K562 (cell line): ENCODE results near the gene PTPRR. TPM values are rescaled to one million over a fixed set of nuclear protein-coding genes. Genes with fewer than 3 reads are reported as not detected.
A peak's percentile ranks its signal among the peaks of the same experiment; 100 is the strongest.

Source experiments
- ATAC-seq: fragments of 200-7000 bp; cut with Tn5 transposase; 3 replicates; pipeline ENCODE4 v1.9.1; 2020; ENCODE audit warnings: moderate library complexity
- BruUV-seq: library from RNA; stranded (reverse); fragments of 400-500 nt; replicated peaks from 2 replicates; lab custom pipeline; 2021; lab: Mats Ljungman, UMichigan
- CTCF ChIA-PET: fragments of 300-600 bp; formaldehyde crosslinking; extraction: SDS; loops from one replicate; lab custom pipeline; 2021; ENCODE audit warnings: low intra/inter-chr PET ratio; lab: Yijun Ruan, JAX
- POLR2A ChIA-PET: fragments of 300-600, 350-650 bp; sonication (Branson Sonifier 250); formaldehyde crosslinking; extraction: SDS; loops from one replicate; lab custom pipeline; 2021; ENCODE audit warnings: antibody characterized with exemption, inconsistent platforms; lab: Yijun Ruan, JAX
- DNase-seq, 4 experiments: peaks; one replicate each; pipeline versions ENCODE4 v3.0.0 to v3.0.0-alpha.2; 2011 to 2018; ENCODE audit warnings: low spot score in 3 of 4, mixed read lengths in 3 of 4; ENCODE audit errors: extremely low read depth in 1 of 4
- FAIRE-seq: peaks from 2 replicates; lab custom pipeline; 2011; peaks lifted over from hg19 to GRCh38; lab: Jason Lieb, UNC
- H2AFZ ChIP-seq: 2 replicates; pipeline ENCODE4 v1.6.0; 2011; ENCODE audit warnings: low read depth, low read length, control low read depth, inconsistent platforms
- H3K27ac ChIP-seq: fragments of 200-600 bp; 3 replicates; pipeline ENCODE4 v1.8.0; 2011; ENCODE audit warnings: low read depth, mild to moderate bottlenecking, control low read depth, inconsistent platforms, low read length, moderate library complexity, mixed read lengths; ENCODE audit errors: extremely low read depth
- H3K27me3 ChIP-seq, 2 experiments: fragments of 300-600 bp in 1 of 2; 2 replicates in 1 of 2; 3 replicates in 1 of 2; pipeline versions ENCODE4 v1.6.0 to v1.8.0; 2011; ENCODE audit warnings: inconsistent platforms in 2 of 2, low read length in 2 of 2, mild to moderate bottlenecking in 1 of 2, mixed read lengths in 1 of 2, moderate library complexity in 1 of 2; ENCODE audit not compliant: control insufficient read depth in 2 of 2, insufficient read depth in 2 of 2
- H3K36me3 ChIP-seq: fragments of 300-600 bp; 3 replicates; pipeline ENCODE4 v1.8.0; 2011; ENCODE audit warnings: mild to moderate bottlenecking, low read length, inconsistent platforms; ENCODE audit not compliant: control insufficient read depth, insufficient read depth
- H3K4me1 ChIP-seq, 2 experiments: fragments of 200-600 bp in 1 of 2; replicated peaks in 1 of 2; 2 replicates in 1 of 2; 3 replicates in 1 of 2; pipeline versions ENCODE4 v1.5.1 to v1.8.0; 2011; ENCODE audit warnings: inconsistent platforms in 2 of 2, low read length in 2 of 2, mild to moderate bottlenecking in 1 of 2, mixed read lengths in 1 of 2, moderate library complexity in 1 of 2; ENCODE audit not compliant: control insufficient read depth in 2 of 2, insufficient read depth in 2 of 2
- H3K4me2 ChIP-seq: 2 replicates; pipeline ENCODE4 v1.6.1; 2011; ENCODE audit warnings: low read length, control low read depth, inconsistent platforms, mixed read lengths; ENCODE audit not compliant: insufficient read depth
- H3K4me3 ChIP-seq: fragments of 200-600 bp; sonication (generic), shearing (Covaris generic); 2 replicates; pipeline ENCODE4 v1.5.1; 2016; ENCODE audit warnings: control low read depth, inconsistent platforms
- H3K79me2 ChIP-seq: fragments of 200-600 bp; 3 replicates; pipeline ENCODE4 v1.8.0; 2011; ENCODE audit warnings: low read length, inconsistent platforms; ENCODE audit not compliant: control insufficient read depth, insufficient read depth
- H3K9ac ChIP-seq, 2 experiments: 2 replicates each; pipeline versions ENCODE4 v1.6.0 to v1.6.1; 2011; ENCODE audit warnings: low read depth in 2 of 2, low read length in 2 of 2, control low read depth in 1 of 2, inconsistent platforms in 1 of 2, mild to moderate bottlenecking in 1 of 2, mixed read lengths in 1 of 2; ENCODE audit not compliant: insufficient read depth in 1 of 2
- H3K9me1 ChIP-seq: one replicate; pipeline ENCODE4 v1.6.0; 2011; ENCODE audit warnings: inconsistent platforms, mild to moderate bottlenecking, low read length, moderate library complexity; ENCODE audit not compliant: control insufficient read depth, insufficient read depth
- H3K9me3 ChIP-seq: replicated peaks from 2 replicates; pipeline ENCODE4 v1.5.1; 2011; ENCODE audit warnings: low read depth, low read length, inconsistent platforms; ENCODE audit not compliant: control insufficient read depth, insufficient read depth
- H4K20me1 ChIP-seq: replicated peaks from 2 replicates; pipeline ENCODE4 v1.6.1; 2011; ENCODE audit warnings: low read length, inconsistent platforms, mixed read lengths; ENCODE audit not compliant: control insufficient read depth, insufficient read depth
- HDGF ChIP-seq: fragments of 450-650 bp; IDR thresholded peaks from 2 replicates; pipeline ENCODE4 v1.6.1; 2016
- NR2C1 ChIP-seq, 2 experiments: fragments of 450-650 bp; IDR thresholded peaks; 2 replicates each; pipeline ENCODE4 v1.6.1; 2017; ENCODE audit warnings: mild to moderate bottlenecking in 2 of 2, antibody characterized with exemption in 1 of 2, inconsistent platforms in 1 of 2, missing compliant biosample characterization in 1 of 2, missing genetic modification characterization in 1 of 2
- PPARD ChIP-seq: fragments of 250-450 bp; sonication (Bioruptor Pico); IDR thresholded peaks from 2 replicates; pipeline ENCODE4 v1.8.0; 2022; ENCODE audit warnings: inconsistent platforms, mild to moderate bottlenecking, moderate library complexity
- U2AF2 ChIP-seq: fragments of 200-400 bp; formaldehyde crosslinking; optimal IDR thresholded peaks from 2 replicates; pipeline ENCODE3; 2017; ENCODE audit warnings: low read depth, mild to moderate bottlenecking, low read length
- WHSC1 ChIP-seq: IDR thresholded peaks from one replicate; pipeline ENCODE4 v1.6.1; 2012; ENCODE audit warnings: low read length, control low read depth, inconsistent platforms
- WGBS: fragments of 100-300 bp; shearing (Covaris generic); methylation state at CpG from one replicate; pipeline ENCODE4 v1.1.6; 2016; ENCODE audit warnings: low coverage, mixed read lengths; ENCODE audit not compliant: insufficient coverage; ENCODE audit errors: missing lambda C conversion rate; 5-methylcytosine and 5-hydroxymethylcytosine counted together
- in situ Hi-C: fragments of 300-500 bp; cut with MboI; formaldehyde crosslinking; loops from 4 replicates; pipeline ENCODE4 v1.15.0; 2018; ENCODE audit warnings: inconsistent platforms, mixed read lengths
- intact Hi-C: fragments of 100-400 bp; cut with micrococcal nuclease; formaldehyde crosslinking; loops from 2 replicates; pipeline ENCODE4 v1.14.2; 2022
- polyA plus RNA-seq, 8 experiments: library from polyadenylated mRNA; depleted of rRNA in 4 of 8; stranded (reverse) in 5 of 8; unstranded in 3 of 8; fragments of >200 nt; fragmentation: Nextera tagmentation in 2 of 8; fragmentation: Illumina TruSeq in 1 of 8; extraction: Ambion mirVana in 2 of 8; extraction: Trizol in 1 of 8; gene quantifications; 2 replicates each; pipeline versions ENCODE4 v1.2.1 to v1.2.3, GENCODE V29; 2011 to 2014; ENCODE audit warnings: inconsistent platforms in 1 of 8, missing spikeins in 1 of 8
- total RNA-seq, 7 experiments: library from RNA; depleted of rRNA in 6 of 7; stranded (reverse); fragments of >200 nt in 6 of 7; fragmentation: Illumina TruSeq in 2 of 7; extraction: Trizol in 2 of 7; gene quantifications; 2 replicates each; pipeline versions ENCODE4 v1.2.1 to v1.2.3, GENCODE V29; 2011 to 2021; ENCODE audit warnings: low replicate concordance in 1 of 7
- TF ChIP-seq, protein P1 (sequence below): IDR thresholded peaks from 2 replicates; pipeline ENCODE4 v1.6.1; 2011; ENCODE audit warnings: borderline replicate concordance, low read depth, mild to moderate bottlenecking, moderate library complexity, low read length; ENCODE audit not compliant: insufficient read depth, poor library complexity, severe bottlenecking
- TF ChIP-seq, protein P2 (sequence below): fragments of 250-450 bp; sonication (Bioruptor Pico); IDR thresholded peaks from 2 replicates; pipeline ENCODE4 v1.4.0; 2020; ENCODE audit warnings: borderline replicate concordance

The PTPRR gene
- total and polyA plus RNA-seq, 9 of the 15 experiments (the other 6 are each of a cell fraction or from before 2014, with no cell fraction given), result 6.6 to 41.7 (median 12.3) TPM

DNA sequence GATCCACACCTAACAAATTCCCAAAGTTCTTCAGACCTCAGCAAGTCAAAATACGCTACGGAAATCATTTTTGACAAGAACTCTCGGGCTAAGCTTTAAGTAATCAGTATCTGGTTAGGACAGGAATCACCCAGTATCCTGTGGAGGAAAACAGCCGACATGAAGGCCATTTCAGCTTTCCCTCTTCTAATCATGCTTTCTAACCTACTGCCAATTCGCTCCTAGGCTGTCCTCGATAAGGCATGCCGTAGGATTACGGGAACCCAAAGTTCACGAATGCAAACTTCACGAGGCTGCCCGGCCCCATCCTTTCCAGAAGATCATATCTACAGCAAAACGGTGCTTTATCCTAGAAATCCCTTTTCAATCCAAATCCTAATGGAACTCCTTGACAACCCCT, 201.5 kb downstream of the PTPRR start:
- CTCF ChIA-PET, result interaction anchor here (4.5 kb wide), 1 partner anchor 129 kb away, joined by 48 read pairs; no protein-coding TSS in a partner anchor
- BruUV-seq, result no TSS peak
- in situ Hi-C loops (loop anchor here (10.0 kb wide), 1 partner anchor 824 kb away; no protein-coding TSS in a partner anchor), intact Hi-C loops (no loop called here)
- POLR2A ChIA-PET, result no interaction called here
- H3K9me3 ChIP-seq, result no peaks in the 10 kb centered on the region
- no peak for TF ChIP-seq NR2C1 (IDR thresholded peaks at IDR 0.05)
- no peak for TF ChIP-seq NR2C1 (tag; IDR thresholded peaks at IDR 0.05)
- TF ChIP-seq, protein P1, sequence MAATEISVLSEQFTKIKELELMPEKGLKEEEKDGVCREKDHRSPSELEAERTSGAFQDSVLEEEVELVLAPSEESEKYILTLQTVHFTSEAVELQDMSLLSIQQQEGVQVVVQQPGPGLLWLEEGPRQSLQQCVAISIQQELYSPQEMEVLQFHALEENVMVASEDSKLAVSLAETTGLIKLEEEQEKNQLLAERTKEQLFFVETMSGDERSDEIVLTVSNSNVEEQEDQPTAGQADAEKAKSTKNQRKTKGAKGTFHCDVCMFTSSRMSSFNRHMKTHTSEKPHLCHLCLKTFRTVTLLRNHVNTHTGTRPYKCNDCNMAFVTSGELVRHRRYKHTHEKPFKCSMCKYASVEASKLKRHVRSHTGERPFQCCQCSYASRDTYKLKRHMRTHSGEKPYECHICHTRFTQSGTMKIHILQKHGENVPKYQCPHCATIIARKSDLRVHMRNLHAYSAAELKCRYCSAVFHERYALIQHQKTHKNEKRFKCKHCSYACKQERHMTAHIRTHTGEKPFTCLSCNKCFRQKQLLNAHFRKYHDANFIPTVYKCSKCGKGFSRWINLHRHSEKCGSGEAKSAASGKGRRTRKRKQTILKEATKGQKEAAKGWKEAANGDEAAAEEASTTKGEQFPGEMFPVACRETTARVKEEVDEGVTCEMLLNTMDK, result no peak
- no peak for TF ChIP-seq U2AF2
- TF ChIP-seq, protein P2, sequence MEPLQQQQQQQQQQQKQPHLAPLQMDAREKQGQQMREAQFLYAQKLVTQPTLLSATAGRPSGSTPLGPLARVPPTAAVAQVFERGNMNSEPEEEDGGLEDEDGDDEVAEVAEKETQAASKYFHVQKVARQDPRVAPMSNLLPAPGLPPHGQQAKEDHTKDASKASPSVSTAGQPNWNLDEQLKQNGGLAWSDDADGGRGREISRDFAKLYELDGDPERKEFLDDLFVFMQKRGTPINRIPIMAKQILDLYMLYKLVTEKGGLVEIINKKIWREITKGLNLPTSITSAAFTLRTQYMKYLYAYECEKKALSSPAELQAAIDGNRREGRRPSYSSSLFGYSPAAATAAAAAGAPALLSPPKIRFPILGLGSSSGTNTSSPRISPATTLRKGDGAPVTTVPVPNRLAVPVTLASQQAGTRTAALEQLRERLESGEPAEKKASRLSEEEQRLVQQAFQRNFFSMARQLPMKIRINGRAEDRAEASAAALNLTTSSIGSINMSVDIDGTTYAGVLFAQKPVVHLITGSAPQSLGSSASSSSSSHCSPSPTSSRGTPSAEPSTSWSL (CRISPR knock-in tag), result no peak
- TF ChIP-seq PPARD (CRISPR knock-in tag), result no peak
- no peak for TF ChIP-seq HDGF
- no peak for TF ChIP-seq WHSC1
- TF ChIP-seq, all 486 proteins: peak for 0
- peak overlapping the region; percentile 60 for H2AFZ ChIP-seq
- no peaks in the 10 kb centered on the region for H3K27me3 ChIP-seq
- H3K4me1 ChIP-seq, result no peaks in the 10 kb centered on the region; a peak in 1 of 5 replicates
- H3K27ac ChIP-seq, result no peak overlapping the region
- H3K9me1 ChIP-seq, result no peaks in the 10 kb centered on the region
- no peaks in the 10 kb centered on the region for H4K20me1 ChIP-seq
- DNase-seq, result no peak
- H3K9ac ChIP-seq, result no peak overlapping the region
- 64% methylated on average over 12 of the region's 12 CpGs for WGBS
- H3K4me3 ChIP-seq, result no peak overlapping the region
- no peak overlapping the region for H3K4me2 ChIP-seq
- no peak for FAIRE-seq
- ATAC-seq, result no peak
- H3K36me3 ChIP-seq, result no peaks in the 10 kb centered on the region
- H3K79me2 ChIP-seq, result no peaks in the 10 kb centered on the region
